B cell (primary cell): Measurements from ENCODE around the gene TMEM185B.

Experiments used
- CTCF ChIP-seq: fragments of 200-600 bp; IDR thresholded peaks from one replicate; pipeline ENCODE4 v1.8.0; 2022; ENCODE audit warnings: antibody characterized with exemption, mild to moderate bottlenecking
- EZH2 ChIP-seq: IDR thresholded peaks from 2 replicates; pipeline ENCODE4 v1.6.1; 2012; ENCODE audit warnings: borderline replicate concordance, low read depth, mild to moderate bottlenecking, moderate library complexity, low read length; ENCODE audit not compliant: insufficient read depth, poor library complexity, severe bottlenecking

- no peak for TF ChIP-seq CTCF
- TF ChIP-seq EZH2, result no peak
These were observed 19.8 kb downstream of the TMEM185B start for GRCh38 chr2:120203251-120204021.
